Activated naive CD4-positive, alpha-beta T cell treated with anti-CD3 and anti-CD28 coated beads, Interleukin-2, amount 10 ng/mL, durations not matched to agents 7 days and 5 days (primary cell): ENCODE results near the gene LARGE1.

Experiments
- CTCF ChIA-PET: fragments of 350-600 bp; sonication (Branson Sonifier 250); formaldehyde crosslinking; loops from one replicate; lab custom pipeline; 2021; ENCODE audit warnings: antibody characterized with exemption; lab: Charles Lee
- DNase-seq: peaks from one replicate; pipeline ENCODE4 v3.0.0-alpha.2; 2020
- H3K27ac Mint-ChIP-seq: one replicate; pipeline ENCODE4 v1.8.0; 2021; ENCODE audit warnings: mild to moderate bottlenecking, moderate library complexity, mixed read lengths
- H3K27me3 Mint-ChIP-seq: one replicate; pipeline ENCODE4 v1.8.0; 2021; ENCODE audit warnings: mild to moderate bottlenecking, mixed read lengths
- H3K36me3 Mint-ChIP-seq: one replicate; pipeline ENCODE4 v1.8.0; 2021; ENCODE audit warnings: mixed read lengths
- H3K4me1 Mint-ChIP-seq: one replicate; pipeline ENCODE4 v1.8.0; 2021; ENCODE audit warnings: mixed read lengths
- H3K4me3 Mint-ChIP-seq: one replicate; pipeline ENCODE4 v1.8.0; 2021; ENCODE audit warnings: mild to moderate bottlenecking, moderate library complexity, mixed read lengths
- H3K9me3 Mint-ChIP-seq: one replicate; pipeline ENCODE4 v1.8.0; 2021; ENCODE audit warnings: mixed read lengths

The LARGE1 gene

GRCh38 chr22:33735978-33736377 lies 184.3 kb downstream of the LARGE1 start:
- Mint-ChIP-seq H3K36me3 (no peaks in the 10 kb centered on the region), H3K4me3 (no peak overlapping the region), H3K9me3 (peaks cover 34% of the 10 kb centered on the region), H3K27ac (no peak overlapping the region), H3K4me1 (no peaks in the 10 kb centered on the region), H3K27me3 (no peaks in the 10 kb centered on the region)
- CTCF ChIA-PET: no interaction called here
- DNase-seq: no peak

GRCh38 chr22:33728847-33729246 lies 191.4 kb downstream of the LARGE1 start:
- CTCF ChIA-PET: no interaction called here
- H3K27me3 Mint-ChIP-seq: no peaks in the 10 kb centered on the region
- no peak for DNase-seq
- H3K36me3 Mint-ChIP-seq: no peaks in the 10 kb centered on the region
- peaks cover 24% of the 10 kb centered on the region for H3K9me3 Mint-ChIP-seq
- no peak overlapping the region for H3K27ac Mint-ChIP-seq
- no peaks in the 10 kb centered on the region for H3K4me1 Mint-ChIP-seq
- H3K4me3 Mint-ChIP-seq: no peak overlapping the region

GRCh38 chr22:33726294-33726734 lies 194.0 kb downstream of the LARGE1 start:
- no peaks in the 10 kb centered on the region for H3K27me3 Mint-ChIP-seq
- CTCF ChIA-PET: no interaction called here

GRCh38 chr22:33723915-33724314 lies 196.4 kb downstream of the LARGE1 start:
- H3K4me3 Mint-ChIP-seq: no peak overlapping the region
- CTCF ChIA-PET: no interaction called here
- H3K27ac Mint-ChIP-seq: no peak overlapping the region

More at GRCh38 chr22:33726294-33726734, 194.0 kb downstream of the LARGE1 start:
- H3K36me3 Mint-ChIP-seq: no peaks in the 10 kb centered on the region
- H3K4me3 Mint-ChIP-seq: no peak overlapping the region
- peaks cover 28% of the 10 kb centered on the region for H3K9me3 Mint-ChIP-seq
- no peak overlapping the region for H3K27ac Mint-ChIP-seq
- no peaks in the 10 kb centered on the region for H3K4me1 Mint-ChIP-seq
- no peak for DNase-seq

GRCh38 chr22:33722816-33723215 lies 197.5 kb downstream of the LARGE1 start:
- no peak for DNase-seq
- no peak overlapping the region for H3K4me3 Mint-ChIP-seq
- no peaks in the 10 kb centered on the region for H3K36me3 Mint-ChIP-seq
- H3K27ac Mint-ChIP-seq: no peak overlapping the region
- H3K27me3 Mint-ChIP-seq: no peaks in the 10 kb centered on the region
- H3K9me3 Mint-ChIP-seq: peaks cover 29% of the 10 kb centered on the region
- H3K4me1 Mint-ChIP-seq: no peaks in the 10 kb centered on the region
- CTCF ChIA-PET: no interaction called here

More at GRCh38 chr22:33723915-33724314, 196.4 kb downstream of the LARGE1 start:
- DNase-seq: no peak
- Mint-ChIP-seq H3K36me3 (no peaks in the 10 kb centered on the region), H3K27me3 (no peaks in the 10 kb centered on the region), H3K4me1 (no peaks in the 10 kb centered on the region), H3K9me3 (peaks cover 28% of the 10 kb centered on the region)

GRCh38 chr22:33720166-33720878 lies 200.0 kb downstream of the LARGE1 start:
- H3K36me3 Mint-ChIP-seq: no peaks in the 10 kb centered on the region
- peaks cover 39% of the 10 kb centered on the region for H3K9me3 Mint-ChIP-seq
- no peak for DNase-seq
- CTCF ChIA-PET: no interaction called here
- no peaks in the 10 kb centered on the region for H3K4me1 Mint-ChIP-seq
- no peak overlapping the region for H3K4me3 Mint-ChIP-seq
- H3K27ac Mint-ChIP-seq: no peak overlapping the region
- H3K27me3 Mint-ChIP-seq: no peaks in the 10 kb centered on the region

- Mint-ChIP-seq H3K36me3 (no peaks in the 10 kb centered on the region), H3K4me1 (no peaks in the 10 kb centered on the region), H3K9me3 (peaks cover 40% of the 10 kb centered on the region), H3K27me3 (no peaks in the 10 kb centered on the region), H3K4me3 (no peak overlapping the region), H3K27ac (no peak overlapping the region)
- CTCF ChIA-PET: no interaction called here
- DNase-seq: no peak
These were observed 202.4 kb downstream of the LARGE1 start for GRCh38 chr22:33717694-33718396.

GRCh38 chr22:33715237-33715985 lies 204.9 kb downstream of the LARGE1 start:
- CTCF ChIA-PET: no interaction called here
- no peaks in the 10 kb centered on the region for H3K27me3 Mint-ChIP-seq
- DNase-seq: no peak
- no peaks in the 10 kb centered on the region for H3K4me1 Mint-ChIP-seq
- no peaks in the 10 kb centered on the region for H3K36me3 Mint-ChIP-seq
- no peak overlapping the region for H3K4me3 Mint-ChIP-seq
- peaks cover 49% of the 10 kb centered on the region for H3K9me3 Mint-ChIP-seq
- peak overlapping the region; percentile 15 for H3K27ac Mint-ChIP-seq

- Mint-ChIP-seq H3K27ac (no peak overlapping the region), H3K36me3 (no peaks in the 10 kb centered on the region), H3K27me3 (no peaks in the 10 kb centered on the region), H3K4me3 (no peak overlapping the region), H3K4me1 (no peaks in the 10 kb centered on the region), H3K9me3 (peaks cover 53% of the 10 kb centered on the region)
- CTCF ChIA-PET: no interaction called here
- DNase-seq: no peak
These were observed 209.9 kb downstream of the LARGE1 start for GRCh38 chr22:33710326-33710725.

GRCh38 chr22:33707581-33707980 lies 212.7 kb downstream of the LARGE1 start:
- Mint-ChIP-seq H3K4me3 (no peak overlapping the region), H3K27ac (no peak overlapping the region), H3K4me1 (no peaks in the 10 kb centered on the region), H3K27me3 (no peaks in the 10 kb centered on the region), H3K9me3 (peaks cover 56% of the 10 kb centered on the region), H3K36me3 (no peaks in the 10 kb centered on the region)
- CTCF ChIA-PET: no interaction called here
- DNase-seq: no peak

- Mint-ChIP-seq H3K4me3 (no peak overlapping the region), H3K27ac (no peak overlapping the region), H3K4me1 (no peaks in the 10 kb centered on the region), H3K36me3 (no peaks in the 10 kb centered on the region), H3K27me3 (no peaks in the 10 kb centered on the region), H3K9me3 (peaks cover 54% of the 10 kb centered on the region)
- no peak for DNase-seq
- CTCF ChIA-PET: interaction anchor here (0.9 kb wide), 1 partner anchor 126 kb away, joined by 3 read pairs; no protein-coding TSS in a partner anchor
These were observed 214.2 kb downstream of the LARGE1 start for GRCh38 chr22:33706100-33706499.

GRCh38 chr22:33699176-33699575 lies 221.1 kb downstream of the LARGE1 start:
- H3K36me3 Mint-ChIP-seq: no peaks in the 10 kb centered on the region
- no peaks in the 10 kb centered on the region for H3K27me3 Mint-ChIP-seq
- no peaks in the 10 kb centered on the region for H3K4me1 Mint-ChIP-seq
- DNase-seq: no peak
- no peak overlapping the region for H3K27ac Mint-ChIP-seq
- no peak overlapping the region for H3K4me3 Mint-ChIP-seq
- H3K9me3 Mint-ChIP-seq: peaks cover 35% of the 10 kb centered on the region
- CTCF ChIA-PET: no interaction called here

GRCh38 chr22:33697640-33698039 lies 222.6 kb downstream of the LARGE1 start:
- no peaks in the 10 kb centered on the region for H3K27me3 Mint-ChIP-seq
- H3K27ac Mint-ChIP-seq: no peak overlapping the region

GRCh38 chr22:33691057-33691630 lies 229.1 kb downstream of the LARGE1 start:
- H3K36me3 Mint-ChIP-seq: no peaks in the 10 kb centered on the region
- CTCF ChIA-PET: no interaction called here
- no peak overlapping the region for H3K4me3 Mint-ChIP-seq
- H3K9me3 Mint-ChIP-seq: peaks cover 46% of the 10 kb centered on the region
- DNase-seq: no peak
- H3K27ac Mint-ChIP-seq: no peak overlapping the region
- H3K27me3 Mint-ChIP-seq: no peaks in the 10 kb centered on the region
- H3K4me1 Mint-ChIP-seq: no peaks in the 10 kb centered on the region

More at GRCh38 chr22:33697640-33698039, 222.6 kb downstream of the LARGE1 start:
- DNase-seq: no peak
- Mint-ChIP-seq H3K36me3 (no peaks in the 10 kb centered on the region), H3K4me3 (no peak overlapping the region), H3K9me3 (peaks cover 32% of the 10 kb centered on the region), H3K4me1 (no peaks in the 10 kb centered on the region)
- CTCF ChIA-PET: no interaction called here
